MM.1S (cell line): ENCODE results near the gene CHRNA1.
"Not testable (repeated sequence)": the region's sequence is repeated elsewhere in the genome, so short reads cannot be mapped to it uniquely, and the experiment has no call there.

Experiments
- DNase-seq: peaks from one replicate; pipeline ENCODE4 v3.0.0-alpha.2; 2015
- H2AFZ ChIP-seq: fragments of 300-600 bp; sonication (generic); 2 replicates; pipeline ENCODE4 v1.6.0; 2016; ENCODE audit warnings: antibody characterized with exemption, low read length
- H3F3A ChIP-seq: fragments of 300-600 bp; sonication (generic); 2 replicates; pipeline ENCODE4 v1.6.1; 2016; ENCODE audit warnings: mild to moderate bottlenecking, antibody characterized with exemption, low read length, moderate library complexity, mixed read lengths; ENCODE audit not compliant: insufficient read depth
- H3K27ac ChIP-seq: fragments of 300-600 bp; sonication (generic); 2 replicates; pipeline ENCODE4 v1.5.1; 2016; ENCODE audit warnings: mild to moderate bottlenecking, low read length
- H3K27me3 ChIP-seq: fragments of 300-600 bp; sonication (generic); replicated peaks from 2 replicates; pipeline ENCODE4 v1.6.0; 2016; ENCODE audit warnings: low read length; ENCODE audit not compliant: insufficient read depth
- H3K36me3 ChIP-seq: fragments of 300-600 bp; sonication (generic); replicated peaks from 2 replicates; pipeline ENCODE4 v1.6.1; 2016; ENCODE audit warnings: mild to moderate bottlenecking, low read length, mixed read lengths; ENCODE audit not compliant: insufficient read depth
- H3K4me1 ChIP-seq: fragments of 300-600 bp; sonication (generic); 2 replicates; pipeline ENCODE4 v1.6.1; 2016; ENCODE audit warnings: low read length, mixed read lengths
- H3K4me2 ChIP-seq: fragments of 300-600 bp; sonication (generic); 2 replicates; pipeline ENCODE4 v1.6.0; 2016; ENCODE audit warnings: low read depth, low read length
- H3K4me3 ChIP-seq: fragments of 300-600 bp; sonication (generic); 2 replicates; pipeline ENCODE4 v1.5.1; 2016; ENCODE audit warnings: low read length, mixed read lengths
- H3K79me2 ChIP-seq: fragments of 300-600 bp; sonication (generic); 2 replicates; pipeline ENCODE4 v1.6.1; 2016; ENCODE audit warnings: mixed run types, low read length, mixed read lengths
- H3K9ac ChIP-seq: fragments of 300-600 bp; sonication (generic); 2 replicates; pipeline ENCODE4 v1.6.1; 2016; ENCODE audit warnings: low read length, mixed read lengths
- H3K9me2 ChIP-seq: fragments of 300-600 bp; sonication (generic); replicated peaks from 2 replicates; pipeline ENCODE4 v1.6.1; 2016; ENCODE audit warnings: mild to moderate bottlenecking, low read length, mixed read lengths; ENCODE audit not compliant: insufficient read depth
- H3K9me3 ChIP-seq: fragments of 300-600 bp; sonication (generic); replicated peaks from 2 replicates; pipeline ENCODE4 v1.6.1; 2016; ENCODE audit warnings: mild to moderate bottlenecking, low read length, mixed read lengths; ENCODE audit not compliant: insufficient read depth
- H4K20me1 ChIP-seq: fragments of 300-600 bp; sonication (generic); 2 replicates; pipeline ENCODE4 v1.6.1; 2016; ENCODE audit warnings: mild to moderate bottlenecking, low read length, moderate library complexity, mixed read lengths; ENCODE audit not compliant: insufficient read depth
- CTCF ChIP-seq: fragments of 300-600 bp; sonication (generic); IDR thresholded peaks from 2 replicates; pipeline ENCODE4 v1.5.1; 2016; ENCODE audit warnings: antibody characterized with exemption, low read length, mixed read lengths
- EZH2 ChIP-seq: fragments of 300-600 bp; sonication (generic); optimal IDR thresholded peaks from 2 replicates; pipeline ENCODE3; 2017; ENCODE audit warnings: low read depth, mild to moderate bottlenecking, antibody characterized with exemption, low read length, mixed read lengths
- EZH2phosphoT487 ChIP-seq: fragments of 300-600 bp; sonication (generic); IDR thresholded peaks from 2 replicates; pipeline ENCODE4 v1.6.1; 2018; ENCODE audit warnings: antibody characterized with exemption, low read length

CHRNA1 gene

DNA sequence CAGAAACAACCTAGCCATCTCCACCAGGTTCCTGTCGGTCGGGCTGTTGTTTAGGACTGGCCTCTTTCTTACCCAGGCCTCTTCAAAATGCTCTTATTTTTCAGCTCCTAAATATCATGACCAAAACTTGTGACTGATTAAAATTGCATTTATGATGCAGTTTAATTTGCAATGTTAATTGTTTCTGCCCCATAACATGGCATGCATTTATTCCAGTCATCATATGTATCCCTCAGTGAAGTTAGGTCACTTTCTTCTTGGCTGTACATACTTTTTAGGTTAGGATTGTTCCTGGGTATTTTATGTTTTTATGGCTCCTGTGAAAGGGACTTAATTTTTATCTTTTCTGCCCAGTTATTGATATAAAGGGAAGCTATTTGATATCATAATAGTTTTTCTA, 50.6 kb downstream of the CHRNA1 start:
- Histone ChIP-seq H2AFZ (no peak overlapping the region), H3K27me3 (peaks cover 13% of the 10 kb centered on the region; the same call in 1 of the 2 replicates), H3K79me2 (no peaks in the 10 kb centered on the region), H3K4me3 (no peak overlapping the region), H3K9me3 (no peaks in the 10 kb centered on the region), H3F3A (no peaks in the 10 kb centered on the region), H3K27ac (no peak overlapping the region), H4K20me1 (no peaks in the 10 kb centered on the region), H3K36me3 (no peaks in the 10 kb centered on the region), H3K9me2 (no peaks in the 10 kb centered on the region), H3K9ac (no peak overlapping the region), H3K4me1 (peaks cover 16% of the 10 kb centered on the region), H3K4me2 (no peak overlapping the region)
- no peak for DNase-seq
- no peak for TF ChIP-seq EZH2phosphoT487
- no peak for TF ChIP-seq CTCF
- TF ChIP-seq EZH2 = no peak

DNA sequence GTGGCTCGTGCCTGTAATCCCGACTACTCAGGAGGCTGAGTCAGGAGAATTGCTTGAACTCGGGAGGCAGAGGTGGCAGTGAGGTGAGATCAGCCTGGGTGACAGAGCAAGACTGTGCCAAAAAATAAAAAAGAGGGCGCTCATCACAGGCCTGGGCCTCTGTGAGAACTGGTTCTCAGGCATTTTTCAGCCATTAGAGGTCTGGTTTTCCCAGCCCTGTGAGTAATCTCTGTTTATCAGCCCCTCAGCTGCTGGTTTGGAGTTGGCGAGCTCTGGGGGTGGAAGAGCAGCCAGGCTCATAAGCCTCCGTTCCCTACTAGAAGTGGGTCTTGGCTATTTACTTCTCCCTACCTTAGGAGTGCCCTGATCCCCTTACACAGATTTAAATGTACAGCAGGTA, 53.1 kb downstream of the CHRNA1 start:
- Histone ChIP-seq H3K4me3 (no peak overlapping the region), H3K9ac (no peak overlapping the region), H3K4me1 (no peaks in the 10 kb centered on the region), H3K4me2 (no peak overlapping the region), H2AFZ (no peak overlapping the region), H3K79me2 (no peaks in the 10 kb centered on the region), H3K27me3 (peaks cover 7% of the 10 kb centered on the region; the same call in 1 of the 2 replicates), H4K20me1 (no peaks in the 10 kb centered on the region), H3K9me2 (no peaks in the 10 kb centered on the region), H3K9me3 (no peaks in the 10 kb centered on the region), H3K36me3 (no peaks in the 10 kb centered on the region), H3F3A (no peaks in the 10 kb centered on the region), H3K27ac (no peak overlapping the region)
- DNase-seq = no peak
- TF ChIP-seq EZH2 (no peak), EZH2phosphoT487 (no peak), CTCF (no peak)

GRCh38 chr2:174709416-174710004, 54.8 kb downstream of the CHRNA1 start:
- not testable (repeated sequence) for H3F3A ChIP-seq, H3K4me3 ChIP-seq, DNase-seq, H3K9me2 ChIP-seq, H4K20me1 ChIP-seq, H3K4me2 ChIP-seq, H3K27ac ChIP-seq, H3K27me3 ChIP-seq, H3K36me3 ChIP-seq, H3K79me2 ChIP-seq, H3K9ac ChIP-seq, H2AFZ ChIP-seq, H3K9me3 ChIP-seq, H3K4me1 ChIP-seq

DNA sequence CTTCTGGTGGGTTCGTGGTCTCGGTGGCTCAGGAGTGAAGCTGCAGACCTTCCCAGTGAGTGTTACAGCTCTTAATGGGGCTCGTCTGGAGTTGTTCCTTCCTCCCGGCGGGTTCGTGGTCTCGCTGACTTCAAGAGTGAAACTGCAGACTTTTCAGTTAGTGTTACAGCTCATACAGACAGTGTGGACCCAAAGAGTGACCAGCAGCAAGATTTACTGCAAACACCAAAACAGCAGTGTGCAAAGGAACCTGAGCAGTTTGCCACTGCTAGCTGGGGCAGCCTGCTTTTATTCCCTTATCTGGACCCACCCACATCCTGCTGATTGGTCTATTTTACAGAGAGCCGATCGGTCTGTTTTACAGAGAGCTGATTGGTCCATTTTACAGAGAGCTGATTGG, 55.6 kb downstream of the CHRNA1 start:
- Histone ChIP-seq H3K9ac (no peak overlapping the region), H3K27ac (no peak overlapping the region), H3K36me3 (no peaks in the 10 kb centered on the region), H3K4me3 (no peak overlapping the region), H3K79me2 (no peaks in the 10 kb centered on the region), H4K20me1 (no peaks in the 10 kb centered on the region), H3K27me3 (no peaks in the 10 kb centered on the region), H3K4me1 (no peaks in the 10 kb centered on the region), H3K4me2 (no peak overlapping the region), H3K9me2 (no peaks in the 10 kb centered on the region), H3K9me3 (no peaks in the 10 kb centered on the region), H3F3A (no peaks in the 10 kb centered on the region), H2AFZ (no peak overlapping the region)
- TF ChIP-seq EZH2 (no peak), EZH2phosphoT487 (no peak), CTCF (no peak)
- DNase-seq = no peak
